Lung (tissue), 12 donors: ENCODE data around the gene P2RX7. TPM values are rescaled to one million over a fixed set of nuclear protein-coding genes. Genes with fewer than 3 reads are reported as not detected.

ENCODE experiments used
- ATAC-seq: fragments of 200-7000 bp; cut with Tn5 transposase; one replicate; pipeline ENCODE4 v1.9.1; 2020; ENCODE audit warnings: moderate number of reproducible peaks; ENCODE audit not compliant: insufficient read depth, low FRiP score
- DNase-seq, 3 donors: peaks; one replicate each; pipeline ENCODE4 v3.0.0-alpha.2; 2013 to 2017
- H3K27ac ChIP-seq, 2 donors: one replicate each; pipeline ENCODE4 v1.5.1; 2013; ENCODE audit warnings: mild to moderate bottlenecking in 2 of 2, moderate library complexity in 2 of 2, control low read depth in 1 of 2, inconsistent platforms in 1 of 2, low read depth in 1 of 2, low read length in 1 of 2
- H3K27me3 ChIP-seq, 3 donors: one replicate each; pipeline ENCODE4 v1.5.1; 2013; ENCODE audit warnings: low read length in 2 of 3; ENCODE audit not compliant: control insufficient read depth in 3 of 3, insufficient read depth in 3 of 3
- H3K36me3 ChIP-seq, 4 donors: one replicate each; pipeline ENCODE4 v1.5.1; 2013; ENCODE audit warnings: low read length in 4 of 4, mild to moderate bottlenecking in 1 of 4, moderate library complexity in 1 of 4; ENCODE audit not compliant: control insufficient read depth in 4 of 4, insufficient read depth in 4 of 4
- H3K4me1 ChIP-seq, 5 donors: one replicate each; pipeline ENCODE4 v1.5.1; 2013; ENCODE audit warnings: low read length in 5 of 5, mild to moderate bottlenecking in 2 of 5, moderate library complexity in 1 of 5; ENCODE audit not compliant: control insufficient read depth in 5 of 5, insufficient read depth in 5 of 5
- H3K4me3 ChIP-seq: one replicate; pipeline ENCODE4 v1.5.1; 2013; ENCODE audit warnings: mild to moderate bottlenecking, control low read depth, moderate library complexity
- H3K9ac ChIP-seq, 2 donors: one replicate each; pipeline ENCODE4 v1.5.1; 2013; ENCODE audit warnings: low read length in 2 of 2, control low read depth in 1 of 2; ENCODE audit not compliant: insufficient read depth in 1 of 2
- H3K9me3 ChIP-seq, 4 donors: one replicate each; pipeline ENCODE4 v1.5.1; 2013; ENCODE audit warnings: low read length in 3 of 4, mild to moderate bottlenecking in 1 of 4, moderate library complexity in 1 of 4; ENCODE audit not compliant: control insufficient read depth in 4 of 4, insufficient read depth in 3 of 4
- CTCF ChIP-seq: IDR thresholded peaks from 2 replicates; pipeline ENCODE4 v1.5.1; 2012; ENCODE audit warnings: mild to moderate bottlenecking; ENCODE audit errors: control extremely low read depth, extremely low read depth
- WGBS, 2 donors: extraction: QIAGEN DNeasy Blood & Tissue Kit; methylation state at CpG; one replicate each; pipeline ENCODE4 v1.1.7; 2013; 5-methylcytosine and 5-hydroxymethylcytosine counted together
- polyA plus RNA-seq, 2 donors: library from polyadenylated mRNA; stranded (reverse); fragments of 200-250 nt; gene quantifications; one replicate each; pipeline ENCODE4 v1.2.1, GENCODE V29; 2013
- total RNA-seq, 2 donors: library from RNA; depleted of rRNA in 1 of 2; stranded (reverse); fragments of >200 nt in 1 of 2; gene quantifications; one replicate each; pipeline ENCODE4 v1.2.1, GENCODE V29; 2014 to 2021
- donor health status: control.
- donor health status: control.
- donor health status: Bipolar disorder and iron deficiency.
- donor health status: healthy.
- donor health status: DM: yes; HTN: yes; CAD: no.

The P2RX7 gene
- total and polyA plus RNA-seq, 4 donors: 5.3 to 17.1 (median 8.3) TPM

DNA sequence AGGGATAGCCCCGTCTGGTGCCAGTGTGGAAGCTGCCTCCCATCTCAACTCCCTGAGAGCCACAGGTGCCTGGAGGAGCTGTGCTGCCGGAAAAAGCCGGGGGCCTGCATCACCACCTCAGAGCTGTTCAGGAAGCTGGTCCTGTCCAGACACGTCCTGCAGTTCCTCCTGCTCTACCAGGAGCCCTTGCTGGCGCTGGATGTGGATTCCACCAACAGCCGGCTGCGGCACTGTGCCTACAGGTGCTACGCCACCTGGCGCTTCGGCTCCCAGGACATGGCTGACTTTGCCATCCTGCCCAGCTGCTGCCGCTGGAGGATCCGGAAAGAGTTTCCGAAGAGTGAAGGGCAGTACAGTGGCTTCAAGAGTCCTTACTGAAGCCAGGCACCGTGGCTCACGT is 51.7 kb downstream of the P2RX7 start:
- DNase-seq (no peak), ATAC-seq (no peak)
- Histone ChIP-seq H3K27me3 (no peaks in the 10 kb centered on the region), H3K27ac (no peak overlapping the region), H3K9ac (no peak overlapping the region), H3K4me1 (no peaks in the 10 kb centered on the region), H3K36me3 (peaks cover 0 to 12% (median 0%) of the 10 kb centered on the region in 4 donors), H3K4me3 (no peak overlapping the region), H3K9me3 (peaks cover 0 to 3% (median 0%) of the 10 kb centered on the region in 4 donors)
- no peak for TF ChIP-seq CTCF
- 89 to 95% methylated on average over 15 of the region's 15 CpGs for WGBS, 2 donors

DNA sequence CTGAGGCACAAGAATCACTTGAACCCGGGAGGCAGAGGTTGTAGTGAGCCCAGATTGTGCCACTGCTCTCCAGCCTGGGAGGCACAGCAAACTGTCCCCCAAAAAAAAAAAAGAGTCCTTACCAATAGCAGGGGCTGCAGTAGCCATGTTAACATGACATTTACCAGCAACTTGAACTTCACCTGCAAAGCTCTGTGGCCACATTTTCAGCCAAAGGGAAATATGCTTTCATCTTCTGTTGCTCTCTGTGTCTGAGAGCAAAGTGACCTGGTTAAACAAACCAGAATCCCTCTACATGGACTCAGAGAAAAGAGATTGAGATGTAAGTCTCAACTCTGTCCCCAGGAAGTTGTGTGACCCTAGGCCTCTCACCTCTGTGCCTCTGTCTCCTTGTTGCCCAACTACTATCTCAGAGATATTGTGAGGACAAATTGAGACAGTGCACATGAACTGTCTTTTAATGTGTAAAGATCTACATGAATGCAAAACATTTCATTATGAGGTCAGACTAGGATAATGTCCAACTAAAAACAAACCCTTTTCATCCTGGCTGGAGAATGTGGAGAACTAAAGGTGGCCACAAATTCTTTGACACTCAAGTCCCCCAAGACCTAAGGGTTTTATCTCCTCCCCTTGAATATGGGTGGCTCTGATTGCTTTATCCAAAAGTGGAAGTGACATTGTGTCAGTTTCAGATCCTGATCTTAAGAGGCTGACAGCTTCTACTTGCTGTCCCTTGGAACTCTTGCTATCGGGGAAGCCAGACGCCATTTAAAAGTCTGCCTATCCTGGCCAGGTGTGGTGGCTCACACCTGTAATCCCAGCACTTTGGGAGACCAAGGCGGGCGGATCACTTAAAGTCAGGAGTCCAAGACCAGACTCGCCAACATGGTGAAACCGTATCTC is 52.6 kb downstream of the P2RX7 start:
- no peaks in the 10 kb centered on the region for H3K4me1 ChIP-seq
- no peak for DNase-seq
- H3K4me3 ChIP-seq: no peak overlapping the region
- no peak overlapping the region for H3K9ac ChIP-seq
- peaks cover 0 to 3% (median 0%) of the 10 kb centered on the region in 4 donors for H3K9me3 ChIP-seq
- H3K27me3 ChIP-seq: no peaks in the 10 kb centered on the region
- peaks cover 0 to 12% (median 0%) of the 10 kb centered on the region in 4 donors for H3K36me3 ChIP-seq
- no peak overlapping the region for H3K27ac ChIP-seq
- no peak for TF ChIP-seq CTCF
- no peak for ATAC-seq
- WGBS, 2 donors: 88 to 92% methylated on average over 7 of the region's 7 CpGs

DNA sequence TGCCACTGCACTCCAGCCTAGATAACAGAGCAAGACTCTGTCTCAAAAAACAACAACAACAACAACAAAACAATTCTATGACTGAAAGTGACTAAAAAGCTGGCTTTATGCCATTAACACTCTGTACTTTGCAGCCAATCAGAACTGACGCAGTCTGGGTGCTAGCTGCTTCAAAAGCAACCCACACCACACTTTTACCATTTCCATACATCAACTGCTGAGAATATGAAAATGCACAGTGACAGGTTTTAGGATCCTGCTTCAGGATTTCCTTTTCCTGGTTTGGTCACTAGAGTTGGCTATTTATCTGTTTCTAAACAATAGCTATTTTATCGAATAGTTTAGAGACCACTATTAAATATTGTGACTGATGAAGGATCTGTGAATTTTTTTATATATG is 54.1 kb downstream of the P2RX7 start:
- Histone ChIP-seq H3K27ac (no peak overlapping the region), H3K9ac (no peak overlapping the region), H3K4me3 (no peak overlapping the region), H3K36me3 (peaks cover 0 to 10% (median 0%) of the 10 kb centered on the region in 4 donors), H3K4me1 (peaks cover 0 to 2% (median 0%) of the 10 kb centered on the region in 5 donors), H3K27me3 (no peaks in the 10 kb centered on the region), H3K9me3 (peaks cover 0 to 3% (median 0%) of the 10 kb centered on the region in 4 donors)
- WGBS, 2 donors: 71 to 86% methylated on average over 2 of the region's 2 CpGs
- DNase-seq: no peak
- ATAC-seq: no peak
- no peak for TF ChIP-seq CTCF
